ENCODE data around the gene EFCC1.

Gene EFCC1

DNA sequence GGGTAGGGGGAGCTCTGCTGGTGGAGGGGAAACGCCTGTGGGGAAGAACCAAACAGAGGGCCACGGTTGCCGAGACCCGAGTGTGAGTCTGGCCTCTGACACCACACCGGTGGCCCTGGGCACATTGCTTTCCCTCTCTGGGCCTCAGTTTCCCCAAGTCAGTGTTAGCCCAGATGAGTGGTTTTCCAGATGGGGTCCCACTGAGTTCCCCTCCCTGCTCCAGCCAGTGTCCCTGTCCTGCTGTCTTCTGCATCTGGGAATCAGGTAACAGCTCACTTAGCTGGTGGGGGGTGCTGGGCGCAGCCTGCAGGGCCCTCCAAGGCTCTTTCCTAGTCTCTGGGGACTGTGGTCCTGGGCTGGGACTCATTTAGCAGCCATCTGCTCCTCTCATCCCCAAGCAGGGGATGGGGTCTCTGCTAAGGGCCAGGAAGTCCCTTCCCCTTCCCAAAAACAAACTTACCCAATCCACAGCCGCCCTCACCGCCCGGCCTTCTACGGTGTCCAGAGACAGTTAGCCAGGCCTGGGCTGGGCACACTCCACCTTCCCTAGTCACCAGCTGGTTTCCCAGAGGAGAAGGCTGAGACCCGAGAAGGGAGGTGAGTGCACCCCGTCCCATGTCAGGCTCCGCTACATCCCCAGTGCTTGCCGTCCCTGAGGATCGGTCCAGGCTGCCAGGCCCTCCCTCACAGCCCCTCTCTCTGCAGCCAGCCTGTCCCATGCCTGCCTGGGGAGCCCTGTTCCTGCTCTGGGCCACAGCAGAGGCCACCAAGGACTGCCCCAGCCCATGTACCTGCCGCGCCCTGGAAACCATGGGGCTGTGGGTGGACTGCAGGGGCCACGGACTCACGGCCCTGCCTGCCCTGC, 60.2 kb downstream of the EFCC1 start:
- DNase-seq (ENCODE audit: low read depth, low spot score): no peak
- in situ Hi-C loops (cut with HindIII; ENCODE audit: low sequenced_read_pairs): no loop called here
- TF ChIP-seq CTCF (IDR thresholded peaks at IDR 0.05; ENCODE audit: low read depth, low read length): no peak
- no peak overlapping the region for H3K4me3 ChIP-seq (ENCODE audit: low read depth, low read length)

DNA sequence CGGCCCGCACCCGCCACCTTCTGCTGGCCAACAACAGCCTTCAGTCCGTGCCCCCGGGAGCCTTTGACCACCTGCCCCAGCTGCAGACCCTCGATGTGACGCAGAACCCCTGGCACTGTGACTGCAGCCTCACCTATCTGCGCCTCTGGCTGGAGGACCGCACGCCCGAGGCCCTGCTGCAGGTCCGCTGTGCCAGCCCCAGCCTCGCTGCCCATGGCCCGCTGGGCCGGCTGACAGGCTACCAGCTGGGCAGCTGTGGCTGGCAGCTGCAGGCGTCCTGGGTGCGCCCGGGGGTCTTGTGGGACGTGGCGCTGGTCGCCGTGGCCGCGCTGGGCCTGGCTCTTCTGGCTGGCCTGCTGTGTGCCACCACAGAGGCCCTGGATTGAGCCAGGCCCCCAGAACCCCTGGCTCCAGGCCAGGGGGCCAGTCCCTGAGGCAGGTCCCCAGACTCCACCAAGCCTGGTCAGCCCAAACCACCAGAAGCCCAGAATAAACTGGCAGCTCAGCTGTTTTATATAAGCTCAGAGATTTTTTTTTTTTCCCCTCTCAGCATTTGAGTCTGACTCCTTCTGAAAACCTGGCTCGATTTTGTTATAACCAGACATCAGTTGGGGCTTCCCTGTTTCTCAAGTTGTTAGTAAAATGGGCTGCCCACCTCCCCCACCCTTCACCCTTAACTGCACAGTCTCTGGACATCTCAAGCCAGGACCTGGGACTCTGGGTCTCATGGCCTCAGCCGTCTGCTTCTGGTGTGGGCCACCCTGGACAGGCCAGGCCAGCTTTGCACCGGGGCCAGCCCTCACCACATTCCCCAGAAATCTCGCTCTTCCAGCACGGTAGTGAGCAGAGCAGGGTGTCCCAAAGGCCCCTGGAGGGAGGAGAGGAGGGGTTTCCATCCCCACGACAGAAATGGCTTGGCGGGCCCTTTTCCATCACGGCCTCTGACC, 61.1 kb downstream of the EFCC1 start:
- no peak for DNase-seq (ENCODE audit: low read depth, low spot score)
- in situ Hi-C loops (cut with HindIII; ENCODE audit: low sequenced_read_pairs): no loop called here
- no peak for TF ChIP-seq CTCF (IDR thresholded peaks at IDR 0.05; ENCODE audit: low read depth, low read length)
- no peak overlapping the region for H3K4me3 ChIP-seq (ENCODE audit: low read depth, low read length)

DNA sequence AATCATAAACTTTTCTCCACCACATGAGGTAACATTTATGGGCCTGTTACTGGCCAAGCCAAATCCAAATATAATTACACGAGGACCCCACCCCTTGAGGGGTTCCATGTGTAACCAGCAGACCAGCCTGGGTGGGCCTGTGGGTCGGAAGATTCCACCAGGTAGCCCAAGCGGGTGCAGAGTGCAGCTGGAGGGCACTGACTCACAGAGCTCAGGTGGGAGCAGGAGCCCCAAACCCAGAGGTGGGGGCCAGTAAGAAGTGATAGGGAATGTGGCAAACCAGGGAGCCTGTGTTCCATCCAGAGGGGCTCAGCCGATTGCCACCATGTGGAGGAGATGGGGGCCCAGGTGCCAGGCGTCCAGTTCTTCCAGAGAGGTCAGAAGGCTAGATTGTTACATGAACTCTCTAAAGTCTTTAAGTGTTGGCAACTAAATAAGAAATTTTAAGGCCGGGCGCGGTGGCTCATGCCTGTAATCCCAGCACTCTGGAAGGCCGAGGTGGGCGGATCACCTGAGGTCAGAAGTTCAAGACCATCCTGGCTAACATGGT, 62.1 kb downstream of the EFCC1 start:
- in situ Hi-C loops (cut with HindIII; ENCODE audit: low sequenced_read_pairs): no loop called here

GRCh38 chr3:129063841-129064482, 62.9 kb downstream of the EFCC1 start:
- in situ Hi-C loops (cut with HindIII; ENCODE audit: low sequenced_read_pairs): no loop called here
- TF ChIP-seq CTCF (IDR thresholded peaks at IDR 0.05; ENCODE audit: low read depth, low read length): no peak
- no peak for DNase-seq (ENCODE audit: low read depth, low spot score)
- no peak overlapping the region for H3K4me3 ChIP-seq (ENCODE audit: low read depth, low read length)

More for the DNA sequence above, 62.1 kb downstream of the EFCC1 start:
- DNase-seq (ENCODE audit: low read depth, low spot score): no peak
- no peak overlapping the region for H3K4me3 ChIP-seq (ENCODE audit: low read depth, low read length)
- TF ChIP-seq CTCF (IDR thresholded peaks at IDR 0.05; ENCODE audit: low read depth, low read length): no peak

DNA sequence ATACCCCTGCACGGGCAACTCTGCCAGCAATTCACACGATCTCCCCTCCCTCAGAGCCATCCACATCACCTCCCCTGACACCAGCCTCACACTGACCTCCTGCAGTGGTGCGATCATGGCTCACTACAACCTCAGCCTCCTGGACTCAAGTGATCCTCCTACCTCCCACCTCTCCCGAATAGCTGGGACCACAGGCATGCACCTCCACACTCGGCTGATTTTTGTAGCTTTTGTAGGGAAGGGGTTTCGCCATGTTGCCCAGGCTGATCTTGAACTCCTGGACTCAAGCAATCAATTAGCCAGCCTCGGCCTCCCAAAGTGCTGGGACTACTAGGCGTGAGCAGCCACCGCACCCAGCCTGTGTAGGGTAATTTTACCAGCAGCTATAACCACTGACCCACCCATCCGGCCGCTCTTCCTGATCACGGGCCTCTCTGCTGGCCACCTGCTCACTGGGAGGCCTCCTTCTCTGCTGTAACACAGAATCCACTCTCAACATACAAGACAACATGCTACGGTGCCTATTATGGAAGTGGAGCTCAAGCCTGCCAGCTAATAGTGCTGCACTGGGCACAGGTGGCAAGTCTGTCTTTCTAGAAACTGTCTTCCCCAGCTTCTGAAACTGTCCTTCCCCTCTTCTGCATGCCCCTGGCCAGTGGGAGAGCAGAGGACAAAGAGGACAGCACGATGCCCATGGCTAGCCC, 64.1 kb downstream of the EFCC1 start:
- no peak for TF ChIP-seq CTCF (IDR thresholded peaks at IDR 0.05; ENCODE audit: low read depth, low read length)
- no peak overlapping the region for H3K4me3 ChIP-seq (ENCODE audit: low read depth, low read length)
- no peak for DNase-seq (ENCODE audit: low read depth, low spot score)
- in situ Hi-C loops (cut with HindIII; ENCODE audit: low sequenced_read_pairs): no loop called here
